Hepatocyte (in vitro differentiated cells): ENCODE data around the gene KRT78. TPM values are rescaled to one million over a fixed set of nuclear protein-coding genes. Genes with fewer than 3 reads are reported as not detected.

Source experiments
- DNase-seq: peaks from one replicate; pipeline ENCODE4 v3.0.0-alpha.2; 2016; ENCODE audit warnings: low spot score
- H2AFZ ChIP-seq: fragments of 200-600 bp; sonication (generic); 2 replicates; pipeline ENCODE4 v1.6.0; 2016; ENCODE audit warnings: antibody characterized with exemption, mild to moderate bottlenecking
- H3K27ac ChIP-seq: fragments of 200-600 bp; sonication (generic); 2 replicates; pipeline ENCODE4 v1.5.1; 2016; ENCODE audit warnings: mild to moderate bottlenecking
- H3K27me3 ChIP-seq: fragments of 200-600 bp; sonication (generic); 2 replicates; pipeline ENCODE4 v1.6.1; 2016
- H3K36me3 ChIP-seq: fragments of 200-600 bp; sonication (generic); replicated peaks from 2 replicates; pipeline ENCODE4 v1.5.1; 2016; ENCODE audit warnings: low read depth; ENCODE audit not compliant: insufficient read depth
- H3K4me1 ChIP-seq: fragments of 200-600 bp; sonication (generic); 2 replicates; pipeline ENCODE4 v1.5.1; 2016; ENCODE audit warnings: mild to moderate bottlenecking, moderate library complexity; ENCODE audit not compliant: insufficient read depth
- H3K4me2 ChIP-seq: fragments of 200-600 bp; sonication (generic); 2 replicates; pipeline ENCODE4 v1.6.0; 2016
- H3K4me3 ChIP-seq: fragments of 200-600 bp; sonication (generic); 2 replicates; pipeline ENCODE4 v1.5.1; 2016; ENCODE audit warnings: mild to moderate bottlenecking
- H3K79me2 ChIP-seq: fragments of 200-600 bp; sonication (generic); 2 replicates; pipeline ENCODE4 v1.6.0; 2017; ENCODE audit warnings: mild to moderate bottlenecking
- H3K9me2 ChIP-seq: fragments of 200-600 bp; sonication (generic); replicated peaks from 2 replicates; pipeline ENCODE4 v1.6.0; 2017; ENCODE audit warnings: mild to moderate bottlenecking; ENCODE audit not compliant: insufficient read depth
- H3K9me3 ChIP-seq: fragments of 200-600 bp; sonication (generic); 2 replicates; pipeline ENCODE4 v1.5.1; 2016; ENCODE audit warnings: low read depth, mild to moderate bottlenecking
- H4K20me1 ChIP-seq: fragments of 200-600 bp; sonication (generic); 2 replicates; pipeline ENCODE4 v1.6.0; 2016; ENCODE audit warnings: mild to moderate bottlenecking; ENCODE audit not compliant: insufficient read depth, poor library complexity, severe bottlenecking
- CTCF ChIP-seq: fragments of 200-600 bp; sonication (generic); IDR thresholded peaks from 2 replicates; pipeline ENCODE4 v1.5.1; 2016; ENCODE audit warnings: antibody characterized with exemption, mild to moderate bottlenecking; ENCODE audit not compliant: poor library complexity
- EZH2 ChIP-seq: fragments of 200-600 bp; sonication (generic); IDR thresholded peaks from 2 replicates; pipeline ENCODE4 v1.6.1; 2016; ENCODE audit warnings: antibody characterized with exemption, mild to moderate bottlenecking, borderline replicate concordance
- EZH2phosphoT487 ChIP-seq: fragments of 200-600 bp; sonication (generic); IDR thresholded peaks from one replicate; pipeline ENCODE4 v1.6.1; 2018; ENCODE audit warnings: antibody characterized with exemption, mild to moderate bottlenecking, low read depth, moderate library complexity; ENCODE audit not compliant: unreplicated experiment, severe bottlenecking
- WGBS: methylation state at CpG from one replicate; pipeline ENCODE4 v1.1.6; 2016; ENCODE audit warnings: low lambda C conversion rate; ENCODE audit errors: missing lambda C conversion rate; 5-methylcytosine and 5-hydroxymethylcytosine counted together
- polyA plus RNA-seq: library from polyadenylated mRNA; unstranded; fragments of >200 nt; fragmentation: Nextera tagmentation; extraction: Ambion mirVana; gene quantifications from 2 replicates; pipeline ENCODE4 v1.2.1, GENCODE V29; 2016
- total RNA-seq: library from RNA; depleted of rRNA; stranded (reverse); fragments of >200 nt; gene quantifications from 2 replicates; pipeline ENCODE4 v1.2.3, GENCODE V29; 2014

KRT78 gene
- total and polyA plus RNA-seq, 2 experiments from 2014 or later = not detected

GRCh38 chr12:52810554-52810953 is 38.2 kb downstream of the KRT78 start:
- TF ChIP-seq EZH2 = no peak
- no peak for TF ChIP-seq CTCF
- no peak for TF ChIP-seq EZH2phosphoT487
- no peak overlapping the region for H3K27ac ChIP-seq
- H4K20me1 ChIP-seq = no peaks in the 10 kb centered on the region
- H2AFZ ChIP-seq = no peak overlapping the region
- H3K27me3 ChIP-seq = peaks cover 19% of the 10 kb centered on the region
- H3K4me1 ChIP-seq = peaks cover 13% of the 10 kb centered on the region
- no peaks in the 10 kb centered on the region for H3K36me3 ChIP-seq
- no peak overlapping the region for H3K4me3 ChIP-seq
- 71% methylated on average over 5 of the region's 5 CpGs for WGBS
- no peak for DNase-seq
- no peaks in the 10 kb centered on the region for H3K79me2 ChIP-seq
- H3K4me2 ChIP-seq = no peak overlapping the region
- H3K9me2 ChIP-seq = no peaks in the 10 kb centered on the region
- no peaks in the 10 kb centered on the region for H3K9me3 ChIP-seq

GRCh38 chr12:52809166-52809565 is 39.6 kb downstream of the KRT78 start:
- no peak overlapping the region for H3K4me3 ChIP-seq
- peaks cover 3% of the 10 kb centered on the region for H3K4me1 ChIP-seq
- H3K4me2 ChIP-seq = no peak overlapping the region
- no peaks in the 10 kb centered on the region for H3K36me3 ChIP-seq
- H4K20me1 ChIP-seq = no peaks in the 10 kb centered on the region
- no peak overlapping the region for H3K27ac ChIP-seq
- peaks cover 19% of the 10 kb centered on the region for H3K27me3 ChIP-seq
- no peaks in the 10 kb centered on the region for H3K9me3 ChIP-seq
- no peak for DNase-seq
- H3K9me2 ChIP-seq = no peaks in the 10 kb centered on the region
- H3K79me2 ChIP-seq = no peaks in the 10 kb centered on the region
- TF ChIP-seq EZH2phosphoT487 (no peak), CTCF (no peak), EZH2 (no peak)
- H2AFZ ChIP-seq = no peak overlapping the region
- WGBS = 83% methylated on average over 7 of the region's 7 CpGs

GRCh38 chr12:52808573-52809160 is 40.1 kb downstream of the KRT78 start:
- Histone ChIP-seq H3K27me3 (peaks cover 19% of the 10 kb centered on the region), H3K27ac (no peak overlapping the region), H3K9me2 (no peaks in the 10 kb centered on the region), H3K4me3 (no peak overlapping the region), H3K36me3 (no peaks in the 10 kb centered on the region), H3K79me2 (no peaks in the 10 kb centered on the region), H4K20me1 (no peaks in the 10 kb centered on the region), H2AFZ (no peak overlapping the region), H3K4me2 (no peak overlapping the region), H3K9me3 (no peaks in the 10 kb centered on the region), H3K4me1 (no peaks in the 10 kb centered on the region)
- no peak for DNase-seq
- 93% methylated on average over 8 of the region's 8 CpGs for WGBS
- no peak for TF ChIP-seq EZH2phosphoT487
- no peak for TF ChIP-seq CTCF
- TF ChIP-seq EZH2 = no peak
